ACC112 (cell line): ENCODE data around the gene TRAPPC14.
"Not testable (repeated sequence)": the region's sequence is repeated elsewhere in the genome, so short reads cannot be mapped to it uniquely, and the experiment has no call there.

Experiments
- H2AFZ ChIP-seq: fragments of 200-600 bp; sonication (generic); one replicate; pipeline ENCODE4 v1.6.0; 2017; ENCODE audit warnings: antibody characterized with exemption, low read length; ENCODE audit not compliant: unreplicated experiment
- H3K27ac ChIP-seq: fragments of 200-600 bp; sonication (generic); 2 replicates; pipeline ENCODE4 v1.5.1; 2014; ENCODE audit warnings: low read depth, mild to moderate bottlenecking, antibody characterized with exemption, low read length, moderate library complexity
- H3K27me3 ChIP-seq: fragments of 200-600 bp; sonication (generic); 2 replicates; pipeline ENCODE4 v1.6.1; 2014; ENCODE audit warnings: mild to moderate bottlenecking, antibody characterized with exemption, low read length, moderate library complexity, mixed read lengths; ENCODE audit not compliant: insufficient read depth
- H3K36me3 ChIP-seq: fragments of 200-600 bp; sonication (generic); 2 replicates; pipeline ENCODE4 v1.6.1; 2016; ENCODE audit warnings: mild to moderate bottlenecking, antibody characterized with exemption, low read length, moderate library complexity, mixed read lengths; ENCODE audit not compliant: insufficient read depth
- H3K4me1 ChIP-seq: fragments of 200-600 bp; sonication (generic); one replicate; pipeline ENCODE4 v1.6.1; 2016; ENCODE audit warnings: low read length, mixed read lengths; ENCODE audit not compliant: insufficient read depth, unreplicated experiment, control insufficient read depth
- H3K4me3 ChIP-seq: fragments of 200-600 bp; sonication (generic); 2 replicates; pipeline ENCODE4 v1.5.1; 2014; ENCODE audit warnings: mild to moderate bottlenecking, low read depth, low read length
- H3K79me2 ChIP-seq: fragments of 200-600 bp; sonication (generic); one replicate; pipeline ENCODE4 v1.6.0; 2016; ENCODE audit warnings: low read length; ENCODE audit not compliant: control insufficient read depth, unreplicated experiment, insufficient read depth

The TRAPPC14 gene, protein sequence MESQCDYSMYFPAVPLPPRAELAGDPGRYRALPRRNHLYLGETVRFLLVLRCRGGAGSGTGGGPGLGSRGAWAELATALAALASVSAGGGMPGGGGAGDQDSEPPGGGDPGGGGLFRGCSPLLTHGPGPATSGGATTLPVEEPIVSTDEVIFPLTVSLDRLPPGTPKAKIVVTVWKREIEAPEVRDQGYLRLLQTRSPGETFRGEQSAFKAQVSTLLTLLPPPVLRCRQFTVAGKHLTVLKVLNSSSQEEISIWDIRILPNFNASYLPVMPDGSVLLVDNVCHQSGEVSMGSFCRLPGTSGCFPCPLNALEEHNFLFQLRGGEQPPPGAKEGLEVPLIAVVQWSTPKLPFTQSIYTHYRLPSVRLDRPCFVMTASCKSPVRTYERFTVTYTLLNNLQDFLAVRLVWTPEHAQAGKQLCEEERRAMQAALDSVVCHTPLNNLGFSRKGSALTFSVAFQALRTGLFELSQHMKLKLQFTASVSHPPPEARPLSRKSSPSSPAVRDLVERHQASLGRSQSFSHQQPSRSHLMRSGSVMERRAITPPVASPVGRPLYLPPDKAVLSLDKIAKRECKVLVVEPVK

DNA sequence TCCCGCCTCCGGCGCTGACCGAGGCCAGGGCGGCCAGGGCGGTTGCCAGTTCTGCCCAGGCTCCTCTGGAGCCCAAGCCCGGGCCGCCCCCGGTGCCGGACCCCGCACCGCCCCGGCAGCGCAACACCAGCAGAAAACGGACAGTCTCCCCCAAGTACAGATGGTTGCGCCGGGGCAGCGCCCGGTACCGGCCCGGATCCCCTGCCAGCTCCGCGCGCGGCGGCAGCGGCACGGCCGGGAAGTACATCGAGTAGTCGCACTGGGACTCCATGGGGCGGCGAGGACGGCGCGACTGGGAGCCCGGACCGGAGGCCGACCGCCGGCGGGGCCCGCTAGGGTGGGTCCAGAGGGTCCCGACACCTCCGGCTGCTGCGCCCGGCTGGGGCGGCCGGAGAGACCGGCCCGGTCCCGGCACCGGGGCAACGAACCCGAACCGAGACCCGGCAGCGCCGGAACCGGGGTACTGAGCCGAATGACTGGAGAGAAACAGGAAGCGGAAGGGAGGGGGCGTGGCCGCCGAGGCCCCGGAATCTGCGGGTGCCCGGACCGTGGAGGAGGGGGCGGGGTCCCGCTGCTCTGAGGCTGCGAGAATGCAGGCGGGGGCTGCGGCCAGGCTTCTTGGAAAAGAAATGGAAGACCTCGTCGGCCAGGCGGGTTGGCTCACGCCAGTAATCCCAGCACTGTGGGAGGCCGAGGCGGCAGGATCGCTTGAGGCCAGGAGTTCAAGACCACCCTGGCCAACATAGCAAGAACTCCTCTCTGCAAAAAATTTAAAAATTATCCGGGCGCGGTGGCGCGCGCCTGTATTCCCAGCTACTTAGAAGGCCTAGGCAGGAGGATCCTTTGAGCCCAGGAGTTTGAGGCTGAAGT, at the start of gene TRAPPC14:
TRAPPC14 (minus strand) TSS at position 495 of the 870 bp plus-strand sequence; CDS start at position 271, 224 bp downstream.
- Histone ChIP-seq H3K36me3 (no peaks in the 10 kb centered on the region; the same call in 1 of the 2 replicates), H2AFZ (peak within 1 kb of the TSS; percentile 86)

DNA sequence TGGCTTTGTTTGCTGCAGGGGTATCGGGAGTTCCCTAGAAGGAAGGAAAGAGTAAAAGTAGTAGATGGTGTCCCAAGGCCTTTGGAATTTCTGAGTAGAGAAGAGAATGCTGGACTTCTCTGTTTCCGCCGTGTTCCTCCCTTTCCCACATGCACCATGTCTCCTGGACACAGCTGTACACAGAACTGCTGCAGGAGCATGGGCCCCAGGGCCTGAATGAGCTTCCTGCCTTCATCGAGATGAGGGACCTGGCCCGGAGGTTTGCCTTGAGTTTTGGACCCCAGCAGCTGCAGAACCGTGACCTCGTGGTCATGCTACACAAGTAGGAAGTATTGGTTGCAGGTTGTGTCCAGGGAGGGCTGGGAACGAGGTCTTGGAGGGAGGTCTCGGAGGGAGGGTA, 45.9 kb upstream of the TRAPPC14 start:
- peaks cover 8% of the 10 kb centered on the region for H3K27me3 ChIP-seq
- H3K4me3 ChIP-seq, result no peak overlapping the region
- no peak overlapping the region for H2AFZ ChIP-seq
- H3K27ac ChIP-seq, result no peak overlapping the region
- no peaks in the 10 kb centered on the region for H3K79me2 ChIP-seq
- H3K4me1 ChIP-seq, result no peaks in the 10 kb centered on the region
- H3K36me3 ChIP-seq, result no peaks in the 10 kb centered on the region

More for the DNA sequence above, at the start of gene TRAPPC14:
- Histone ChIP-seq H3K4me1 (peaks cover 22% of the 10 kb centered on the region), H3K4me3 (peak within 1 kb of the TSS; percentile 96), H3K79me2 (peaks cover 12% of the 10 kb centered on the region), H3K27me3 (no peaks in the 10 kb centered on the region), H3K27ac (peak within 1 kb of the TSS; percentile 41; the same call in 1 of the 2 replicates)

DNA sequence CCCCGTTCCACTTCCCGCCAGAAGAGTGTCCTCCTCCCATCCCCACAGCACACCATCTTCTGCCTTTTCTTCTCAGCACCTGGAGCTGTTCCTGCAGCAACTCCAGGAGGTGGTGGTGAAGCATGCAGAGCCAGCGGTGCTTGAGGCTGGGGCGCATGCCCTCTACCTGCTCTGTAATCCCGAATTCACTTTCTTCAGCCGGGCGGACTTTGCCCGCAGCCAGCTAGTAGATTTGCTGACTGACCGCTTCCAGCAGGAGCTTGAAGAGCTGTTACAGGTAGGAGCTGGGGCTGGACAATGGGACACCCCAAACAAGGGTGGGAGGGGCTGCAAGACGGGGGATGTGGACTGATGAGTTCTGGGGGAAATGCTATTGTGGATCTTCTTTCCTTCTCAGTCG, 42.2 kb upstream of the TRAPPC14 start:
- peaks cover 8% of the 10 kb centered on the region for H3K27me3 ChIP-seq
- H3K79me2 ChIP-seq, result no peaks in the 10 kb centered on the region
- no peak overlapping the region for H3K4me3 ChIP-seq
- no peak overlapping the region for H2AFZ ChIP-seq
- H3K27ac ChIP-seq, result no peak overlapping the region
- H3K4me1 ChIP-seq, result no peaks in the 10 kb centered on the region
- no peaks in the 10 kb centered on the region for H3K36me3 ChIP-seq

DNA sequence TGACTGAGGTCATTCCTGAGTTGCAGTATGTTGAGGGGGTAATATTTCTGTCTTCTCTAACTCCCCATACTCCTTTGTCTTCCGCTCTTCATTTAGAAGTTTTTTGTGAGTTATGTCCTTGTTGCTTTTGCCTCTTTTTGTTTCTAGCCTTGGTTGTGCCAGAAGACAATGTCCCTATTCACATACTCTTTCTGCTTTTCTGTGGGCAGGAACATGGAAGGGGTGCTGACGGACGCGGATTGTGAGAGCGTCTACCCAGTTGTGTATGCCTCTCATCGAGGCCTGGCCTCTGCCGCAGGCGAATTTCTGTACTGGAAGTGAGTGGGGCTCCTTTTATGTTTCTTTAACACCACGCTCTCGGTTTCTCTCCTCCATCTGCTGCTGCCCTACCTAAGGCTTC, 39.7 kb upstream of the TRAPPC14 start:
- Histone ChIP-seq H3K79me2 (no peaks in the 10 kb centered on the region), H2AFZ (no peak overlapping the region), H3K27me3 (peaks cover 8% of the 10 kb centered on the region), H3K4me3 (no peak overlapping the region), H3K36me3 (no peaks in the 10 kb centered on the region), H3K27ac (no peak overlapping the region), H3K4me1 (no peaks in the 10 kb centered on the region)

DNA sequence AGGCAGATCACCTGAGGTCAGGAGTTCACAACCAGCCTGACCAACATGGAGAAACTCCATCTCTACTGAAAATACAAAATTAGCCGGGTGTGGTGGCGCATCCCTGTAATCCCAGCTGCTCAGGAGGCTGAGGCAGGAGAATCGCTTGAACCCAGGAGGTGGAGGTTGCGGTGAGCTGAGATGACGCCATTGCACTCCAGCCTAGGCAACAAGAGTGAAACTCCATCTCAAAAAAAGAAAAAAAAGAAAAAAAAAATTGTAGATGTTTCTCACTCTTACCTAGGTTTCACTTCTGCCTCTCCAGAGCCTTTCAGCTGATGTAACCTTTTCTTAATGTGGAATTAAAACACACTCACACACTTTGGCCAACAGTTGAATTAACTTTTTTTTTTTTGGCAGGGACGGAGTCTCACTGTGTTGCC, 37.4 kb upstream of the TRAPPC14 start:
- H3K27ac ChIP-seq, H3K36me3 ChIP-seq, H3K4me1 ChIP-seq, H3K27me3 ChIP-seq, H3K79me2 ChIP-seq, H3K4me3 ChIP-seq, H2AFZ ChIP-seq: not testable (repeated sequence)

DNA sequence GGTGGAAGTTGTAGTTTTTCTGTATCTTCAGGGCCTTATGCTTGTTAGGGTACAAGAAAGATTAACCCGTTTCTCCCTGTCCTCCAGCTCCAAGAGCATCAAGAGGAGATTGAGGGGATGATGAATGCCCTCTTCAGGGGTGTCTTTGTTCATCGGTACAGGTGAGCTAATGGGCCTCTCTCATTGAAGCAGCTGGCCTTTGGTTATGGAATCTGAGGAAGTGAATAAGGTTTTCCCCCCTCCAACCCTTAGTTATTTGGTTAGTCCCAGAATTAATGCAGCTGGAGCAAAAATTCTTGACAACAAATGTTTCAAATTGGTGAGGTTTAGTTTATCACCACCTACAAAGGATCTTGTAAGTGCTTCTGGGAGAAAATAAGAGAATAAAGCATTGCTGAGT, 36.7 kb upstream of the TRAPPC14 start:
- no peak overlapping the region for H3K27ac ChIP-seq
- H3K4me1 ChIP-seq, result peaks cover 6% of the 10 kb centered on the region
- H2AFZ ChIP-seq, result no peak overlapping the region
- H3K4me3 ChIP-seq, result no peak overlapping the region
- H3K79me2 ChIP-seq, result no peaks in the 10 kb centered on the region
- H3K27me3 ChIP-seq, result no peaks in the 10 kb centered on the region
- no peaks in the 10 kb centered on the region for H3K36me3 ChIP-seq

DNA sequence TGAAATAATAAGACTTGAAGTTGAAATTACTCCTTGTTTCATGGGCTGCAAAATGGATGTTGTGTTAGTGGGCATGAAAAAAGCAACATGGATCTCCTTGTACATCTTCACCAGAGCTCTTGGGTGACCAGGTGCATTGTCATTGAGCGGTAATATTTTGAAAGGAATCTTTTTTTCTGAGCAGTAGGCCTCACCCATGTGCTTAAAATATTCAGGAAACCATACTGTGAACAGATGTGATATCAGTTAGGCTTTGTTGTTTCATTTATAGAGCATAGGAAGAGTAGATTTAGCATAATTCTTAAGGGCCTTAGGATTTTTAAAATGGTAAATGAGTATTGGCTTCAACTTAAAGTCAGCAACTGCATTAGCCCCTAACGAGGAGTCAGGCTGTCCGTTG, 34.4 kb upstream of the TRAPPC14 start:
- Histone ChIP-seq H2AFZ (no peak overlapping the region), H3K79me2 (no peaks in the 10 kb centered on the region), H3K27me3 (no peaks in the 10 kb centered on the region), H3K4me3 (no peak overlapping the region), H3K36me3 (no peaks in the 10 kb centered on the region), H3K4me1 (peaks cover 6% of the 10 kb centered on the region), H3K27ac (no peak overlapping the region)

DNA sequence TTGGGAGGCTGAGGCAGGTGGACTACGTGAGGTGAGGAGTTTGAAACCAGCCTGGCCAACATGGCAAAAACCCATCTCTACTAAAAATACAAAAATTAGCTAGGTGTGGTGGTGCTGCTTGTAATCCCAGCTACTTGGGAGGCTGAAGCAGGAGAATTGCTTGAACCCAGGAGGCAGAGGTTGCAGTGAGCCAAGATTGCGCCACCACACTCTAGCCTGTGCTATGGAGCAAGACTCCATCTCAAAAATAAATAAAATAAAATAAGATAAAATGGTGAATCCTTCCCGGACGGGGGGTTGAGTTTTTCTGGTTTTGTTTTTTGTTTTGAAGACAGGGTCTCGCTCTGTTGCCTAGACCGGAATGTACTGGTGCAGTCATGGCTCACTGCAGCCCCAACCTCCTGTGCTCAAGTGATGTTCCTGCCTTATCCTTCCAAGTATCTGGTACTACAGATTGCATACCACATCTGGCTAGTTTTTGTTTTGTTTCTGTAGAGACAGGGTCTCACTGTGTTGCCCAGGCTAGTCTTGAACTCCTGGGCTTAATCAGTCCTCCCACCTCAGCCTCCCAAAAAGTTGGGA, 33.8 kb upstream of the TRAPPC14 start:
- H3K27ac ChIP-seq, H2AFZ ChIP-seq, H3K79me2 ChIP-seq, H3K36me3 ChIP-seq, H3K27me3 ChIP-seq, H3K4me3 ChIP-seq, H3K4me1 ChIP-seq: not testable (repeated sequence)

DNA sequence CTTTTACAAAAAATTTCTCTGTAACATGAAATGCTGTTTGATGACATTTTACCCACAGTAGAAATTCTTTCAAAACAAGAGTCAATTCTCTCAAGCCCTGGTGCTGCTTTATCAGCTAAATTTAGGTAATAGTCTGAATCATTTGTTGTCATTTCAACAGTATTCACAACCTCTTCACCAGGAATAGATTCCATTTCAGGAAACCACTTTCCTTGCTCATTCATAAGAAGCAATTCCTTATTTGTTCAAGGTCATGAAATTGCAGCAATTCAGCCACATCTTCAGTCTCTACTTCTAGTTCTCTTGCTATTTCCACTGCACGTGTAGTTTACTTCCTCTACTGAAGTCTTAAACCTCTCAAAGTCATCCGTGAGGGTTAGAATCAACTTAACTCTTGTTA, 33.3 kb upstream of the TRAPPC14 start:
- Histone ChIP-seq H3K4me3 (no peak overlapping the region), H3K79me2 (no peaks in the 10 kb centered on the region)

DNA sequence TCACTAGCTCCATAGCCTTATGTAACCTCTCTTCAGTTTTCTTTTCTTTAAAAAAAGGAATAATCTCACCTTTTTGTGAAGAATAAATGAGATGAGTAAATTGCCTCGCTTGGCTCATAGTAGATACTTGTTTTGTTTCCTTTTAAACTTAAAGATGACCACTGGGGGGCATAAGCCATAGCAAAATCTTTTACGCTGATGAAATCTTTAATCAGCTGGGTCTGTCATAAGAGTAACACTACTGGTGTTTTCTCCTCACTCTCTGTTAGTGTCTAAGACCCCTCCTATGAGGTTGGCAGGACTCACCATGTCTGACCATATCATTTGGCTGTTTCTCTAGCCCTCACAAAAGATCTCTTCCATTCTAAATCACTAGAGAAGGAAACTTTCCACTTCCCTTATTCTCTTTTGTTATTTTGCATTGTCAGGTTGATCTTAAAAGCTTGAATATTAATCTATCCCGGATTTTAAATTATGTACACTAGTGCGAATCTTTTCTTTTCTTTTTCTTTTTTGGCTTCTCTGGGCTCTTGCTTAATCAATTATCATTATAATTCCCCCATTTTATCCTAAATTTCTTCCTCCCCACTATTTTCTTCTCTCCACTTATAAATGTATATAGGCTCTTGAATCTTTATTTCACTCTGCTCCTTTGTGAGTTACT, 31.7 kb upstream of the TRAPPC14 start:
- no peaks in the 10 kb centered on the region for H3K36me3 ChIP-seq
- no peak overlapping the region for H2AFZ ChIP-seq
- no peaks in the 10 kb centered on the region for H3K79me2 ChIP-seq
- H3K27me3 ChIP-seq, result no peaks in the 10 kb centered on the region
- H3K27ac ChIP-seq, result no peak overlapping the region
- H3K4me3 ChIP-seq, result no peak overlapping the region
- H3K4me1 ChIP-seq, result peaks cover 6% of the 10 kb centered on the region

More for the DNA sequence above, 33.3 kb upstream of the TRAPPC14 start:
- Histone ChIP-seq H3K4me1 (peaks cover 6% of the 10 kb centered on the region), H3K36me3 (no peaks in the 10 kb centered on the region), H3K27me3 (no peaks in the 10 kb centered on the region), H3K27ac (no peak overlapping the region), H2AFZ (no peak overlapping the region)
